Stimulated activated CD4-positive, alpha-beta T cell treated with anti-CD3 and anti-CD28 coated beads, Interleukin-15, amount 100 ng/mL, for 1 hour (primary cell): Measurements from ENCODE around the gene BCAS3.
"Not testable (repeated sequence)": the region's sequence is repeated elsewhere in the genome, so short reads cannot be mapped to it uniquely, and the experiment has no call there.

Experiments
- DNase-seq, 2 donors: peaks; one replicate each; pipeline ENCODE4 v3.0.0-alpha.2; 2020; ENCODE audit warnings: low read depth in 1 of 2, low spot score in 1 of 2

Gene BCAS3

GRCh38 chr17:60744355-60744966, 66.8 kb downstream of the BCAS3 start:
- DNase-seq, result no peak

- DNase-seq, result no peak
These were observed 67.9 kb downstream of the BCAS3 start for GRCh38 chr17:60745544-60745943.

- no peak for DNase-seq
These were observed 69.6 kb downstream of the BCAS3 start for GRCh38 chr17:60747069-60747808.

- no peak for DNase-seq
These were observed 70.6 kb downstream of the BCAS3 start for GRCh38 chr17:60748204-60748603.

- DNase-seq, result no peak
These were observed 71.4 kb downstream of the BCAS3 start for GRCh38 chr17:60749050-60749449.

GRCh38 chr17:60749708-60750107, 72.1 kb downstream of the BCAS3 start:
- no peak for DNase-seq

GRCh38 chr17:60750640-60751039, 73.0 kb downstream of the BCAS3 start:
- no peak for DNase-seq

GRCh38 chr17:60751884-60752283, 74.2 kb downstream of the BCAS3 start:
- no peak for DNase-seq

GRCh38 chr17:60752873-60753577, 75.4 kb downstream of the BCAS3 start:
- no peak for DNase-seq

- no peak for DNase-seq
These were observed 76.5 kb downstream of the BCAS3 start for GRCh38 chr17:60754057-60754604.

- DNase-seq, result not testable (repeated sequence)
These were observed 79.1 kb downstream of the BCAS3 start for GRCh38 chr17:60756798-60757197.

- DNase-seq, result no peak
These were observed 79.8 kb downstream of the BCAS3 start for GRCh38 chr17:60757437-60757836.

GRCh38 chr17:60759756-60760155, 82.1 kb downstream of the BCAS3 start:
- DNase-seq, result no peak

GRCh38 chr17:60761301-60761700, 83.7 kb downstream of the BCAS3 start:
- not testable (repeated sequence) for DNase-seq

- no peak for DNase-seq
These were observed 89.1 kb downstream of the BCAS3 start for GRCh38 chr17:60766778-60767190.

- DNase-seq, result no peak
These were observed 90.2 kb downstream of the BCAS3 start for GRCh38 chr17:60767744-60768308.

GRCh38 chr17:60769327-60769726, 91.7 kb downstream of the BCAS3 start:
- no peak for DNase-seq

GRCh38 chr17:60770946-60771422, 93.3 kb downstream of the BCAS3 start:
- DNase-seq, result no peak

- DNase-seq, result not testable (repeated sequence)
These were observed 94.0 kb downstream of the BCAS3 start for GRCh38 chr17:60771621-60772020.

GRCh38 chr17:60773552-60773951, 95.9 kb downstream of the BCAS3 start:
- no peak for DNase-seq

GRCh38 chr17:60781880-60782412, 104.3 kb downstream of the BCAS3 start:
- DNase-seq, result no peak
